HepG2 (cell line): ENCODE data around the gene BICDL1. TPM values are rescaled to one million over a fixed set of nuclear protein-coding genes. Genes with fewer than 3 reads are reported as not detected.

Source experiments
- CBX5 ChIP-seq: sonication (generic); formaldehyde crosslinking; IDR thresholded peaks from 2 replicates; pipeline ENCODE4 v1.4.0; 2020; ENCODE audit warnings: missing genetic modification reagents, borderline replicate concordance
- GATAD1 ChIP-seq: IDR thresholded peaks from 2 replicates; pipeline ENCODE4 v1.6.1; 2016; ENCODE audit warnings: missing genetic modification reagents, missing compliant biosample characterization
- IRF2 ChIP-seq: IDR thresholded peaks from 2 replicates; pipeline ENCODE4 v1.6.1; 2018; ENCODE audit warnings: missing genetic modification reagents, missing compliant biosample characterization
- RBM22 ChIP-seq: fragments of 200-400 bp; formaldehyde crosslinking; optimal IDR thresholded peaks from 2 replicates; pipeline ENCODE3; 2017; ENCODE audit warnings: mild to moderate bottlenecking, low read length, moderate library complexity
- REXO4 ChIP-seq: sonication (generic); formaldehyde crosslinking; IDR thresholded peaks from 2 replicates; pipeline ENCODE4 v1.8.0; 2022; ENCODE audit warnings: missing genetic modification reagents, mild to moderate bottlenecking, borderline replicate concordance
- TIGD3 ChIP-seq: sonication (generic); formaldehyde crosslinking; IDR thresholded peaks from 2 replicates; pipeline ENCODE4 v1.5.1; 2020; ENCODE audit warnings: mild to moderate bottlenecking, missing genetic modification reagents, borderline replicate concordance
- ZNF687 ChIP-seq: sonication (generic); formaldehyde crosslinking; IDR thresholded peaks from 2 replicates; pipeline ENCODE4 v1.5.1; 2020; ENCODE audit warnings: mild to moderate bottlenecking, missing genetic modification reagents, moderate library complexity
- polyA plus RNA-seq, 8 experiments: library from polyadenylated mRNA; depleted of rRNA in 3 of 8; stranded (reverse) in 7 of 8; unstranded in 1 of 8; fragments of >200 nt; fragmentation: Illumina TruSeq in 4 of 8; extraction: Trizol in 4 of 8; gene quantifications; 2 replicates each; pipeline versions ENCODE4 v1.2.1 to v1.2.3, GENCODE V29; 2011 to 2016; ENCODE audit warnings: low read depth in 4 of 8, missing spikeins in 1 of 8, mixed read lengths in 1 of 8; ENCODE audit not compliant: insufficient read depth in 1 of 8
- total RNA-seq, 5 experiments: library from RNA; depleted of rRNA; stranded (reverse); fragments of >200 nt; fragmentation: Illumina TruSeq; extraction: Trizol; gene quantifications; 2 replicates each; pipeline ENCODE4 v1.2.3, GENCODE V29; 2016; ENCODE audit warnings: low read depth in 1 of 5

Gene BICDL1
- total and polyA plus RNA-seq, 2 of the 13 experiments (the other 11 are each of a cell fraction or from before 2014, with no cell fraction given), result 3.6 to 9.7 TPM

GRCh38 chr12:120092551-120093335 is 103.7 kb downstream of the BICDL1 start (continued):
- TF ChIP-seq GATAD1 (CRISPR knock-in tag) (no peak), CBX5 (CRISPR knock-in tag) (no peak), IRF2 (no peak), REXO4 (CRISPR knock-in tag) (no peak), ZNF687 (CRISPR knock-in tag) (peak; percentile 28; the same call in 1 of the 2 replicates), TIGD3 (CRISPR knock-in tag) (no peak), RBM22 (no peak)
- TF ChIP-seq, all 625 proteins: peak for 16
